ENCODE data around the gene PTCSC3. TPM values are rescaled to one million over a fixed set of nuclear protein-coding genes. Genes with fewer than 3 reads are reported as not detected.
"Not testable (repeated sequence)": the region's sequence is repeated elsewhere in the genome, so short reads cannot be mapped to it uniquely, and the experiment has no call there.

The PTCSC3 gene
- total and polyA plus RNA-seq, 8 donors, result not detected

DNA sequence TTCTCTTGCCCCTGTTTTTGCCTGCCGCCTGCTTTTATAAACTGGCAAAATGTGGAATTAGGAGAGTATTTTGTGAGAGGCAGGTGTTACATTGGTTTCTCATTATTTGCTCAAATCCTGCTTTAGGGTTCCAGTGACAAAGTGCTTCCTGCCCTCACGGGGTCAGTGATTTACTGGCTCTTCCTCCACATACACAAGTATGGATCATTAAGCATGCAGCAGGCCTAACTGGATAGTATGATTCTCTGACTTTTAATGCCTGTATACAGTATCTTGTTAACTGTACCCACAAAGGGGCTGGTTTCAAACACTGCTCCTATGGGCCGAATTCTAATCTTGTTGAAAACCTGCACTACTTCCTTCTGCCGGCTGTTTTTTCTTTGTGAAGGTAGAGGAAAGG, 63.2 kb downstream of the PTCSC3 start:
- TF ChIP-seq CTCF (IDR thresholded peaks at IDR 0.05), result no peak
- Histone ChIP-seq H3K9me3 (no peaks in the 10 kb centered on the region), H3K27me3 (no peaks in the 10 kb centered on the region), H3K4me3 (no peak overlapping the region), H3K27ac (no peak overlapping the region), H3K36me3 (no peaks in the 10 kb centered on the region), H3K4me1 (no peaks in the 10 kb centered on the region)
- 43 to 58% methylated on average over 4 of the region's 4 CpGs for WGBS, 2 donors
- DNase-seq, result no peak
- FAIRE-seq, result no peak
- intact Hi-C loops (cut with DNase I), result no loop called here
- ATAC-seq, result no peak

DNA sequence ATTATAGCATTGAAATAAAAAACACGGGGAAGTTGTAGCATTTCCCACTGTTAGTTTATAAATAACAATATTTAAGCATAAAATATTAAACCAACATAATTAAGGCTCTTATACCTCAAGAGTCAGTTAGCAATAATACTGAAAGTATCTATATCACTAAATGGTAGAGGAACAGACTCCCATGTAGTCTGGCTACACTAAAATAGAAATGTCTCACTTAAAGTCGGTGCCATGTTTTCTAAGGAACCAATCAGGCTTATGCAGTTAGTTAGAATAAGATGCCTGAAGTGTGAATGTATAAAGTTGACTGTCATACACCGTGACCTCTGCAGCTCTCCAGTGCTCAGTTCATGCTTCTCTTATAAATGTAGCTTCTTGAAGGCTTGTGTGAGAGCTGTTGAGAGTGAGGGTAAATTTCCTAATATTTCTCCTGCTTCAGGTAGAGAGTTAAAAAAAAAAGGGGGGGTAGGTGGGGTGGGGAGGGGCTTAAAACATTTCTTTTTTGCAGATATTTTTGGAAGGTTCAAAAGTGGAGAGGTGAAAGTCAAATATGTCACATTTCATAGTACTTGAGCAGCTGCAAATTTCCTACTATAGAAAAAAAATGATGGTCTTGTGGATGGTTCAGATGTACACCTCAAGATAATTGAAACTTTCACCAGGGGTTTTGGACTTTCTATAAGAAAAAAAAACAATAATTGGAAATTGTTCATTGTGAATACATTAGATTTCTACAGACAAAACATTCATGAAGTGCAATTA, 64.5 kb downstream of the PTCSC3 start:
- no peaks in the 10 kb centered on the region for H3K4me1 ChIP-seq
- H3K36me3 ChIP-seq, result no peaks in the 10 kb centered on the region
- ATAC-seq (no peak), FAIRE-seq (no peak), DNase-seq (no peak)
- H3K27ac ChIP-seq, result no peak overlapping the region
- intact Hi-C loops (cut with DNase I), result no loop called here
- TF ChIP-seq CTCF (IDR thresholded peaks at IDR 0.05), result no peak
- no peaks in the 10 kb centered on the region for H3K9me3 ChIP-seq
- H3K27me3 ChIP-seq, result no peaks in the 10 kb centered on the region
- H3K4me3 ChIP-seq, result no peak overlapping the region
- WGBS, 2 donors, result 64 to 75% methylated on average over 3 of the region's 3 CpGs

DNA sequence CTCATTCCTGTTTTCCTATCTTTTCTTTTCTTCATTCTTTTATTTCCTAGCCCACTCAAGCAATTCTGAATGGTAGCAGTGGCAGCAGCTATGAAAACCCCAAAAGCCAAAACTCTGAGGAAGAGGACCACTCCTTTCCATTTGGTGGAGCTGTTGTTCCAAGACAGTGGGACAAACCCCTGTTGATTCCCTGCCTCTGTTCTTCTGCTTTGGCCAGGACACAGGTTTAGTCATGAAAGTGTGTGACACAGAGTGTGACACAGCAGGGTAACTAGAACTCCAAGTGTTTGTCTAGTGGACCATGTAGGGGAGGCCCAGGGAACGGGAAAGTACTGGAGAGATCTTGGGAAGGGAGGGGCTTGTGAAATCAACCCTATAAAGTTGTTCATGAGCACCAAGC, 71.1 kb downstream of the PTCSC3 start:
- DNase-seq, result no peak
- no peaks in the 10 kb centered on the region for H3K36me3 ChIP-seq
- WGBS, 2 donors, result 4 to 14% methylated on average over 1 of the region's 1 CpG
- no peak overlapping the region for H3K27ac ChIP-seq
- no peak overlapping the region for H3K4me3 ChIP-seq
- no peak for TF ChIP-seq CTCF (IDR thresholded peaks at IDR 0.05)
- no peaks in the 10 kb centered on the region for H3K4me1 ChIP-seq
- ATAC-seq, result no peak
- no peak for FAIRE-seq
- intact Hi-C loops (cut with DNase I), result no loop called here
- no peaks in the 10 kb centered on the region for H3K27me3 ChIP-seq
- no peaks in the 10 kb centered on the region for H3K9me3 ChIP-seq

- H3K27me3 ChIP-seq, FAIRE-seq: not testable (repeated sequence)
- WGBS, 2 donors, result 61 to 62% methylated on average over 7 of the region's 7 CpGs
Measured at GRCh38 chr14:36104258-36104657, 72.3 kb downstream of the PTCSC3 start.

GRCh38 chr14:36099619-36100018, 76.9 kb downstream of the PTCSC3 start:
- TF ChIP-seq CTCF (IDR thresholded peaks at IDR 0.05), result no peak
- H3K27me3 ChIP-seq, result no peaks in the 10 kb centered on the region
- whole genome bisulfite sequencing, 2 donors, result 86 to 89% methylated on average over 4 of the region's 4 CpGs
- H3K4me3 ChIP-seq, result no peak overlapping the region
- intact Hi-C loops (cut with DNase I), result no loop called here
- no peak for ATAC-seq
- no peak for FAIRE-seq
- H3K27ac ChIP-seq, result no peak overlapping the region
- H3K9me3 ChIP-seq, result no peaks in the 10 kb centered on the region
- H3K4me1 ChIP-seq, result no peaks in the 10 kb centered on the region
- no peaks in the 10 kb centered on the region for H3K36me3 ChIP-seq
- no peak for DNase-seq

More at GRCh38 chr14:36104258-36104657, 72.3 kb downstream of the PTCSC3 start:
- H3K36me3 ChIP-seq; H3K27ac ChIP-seq; DNase-seq; H3K4me3 ChIP-seq; H3K4me1 ChIP-seq; ATAC-seq; intact Hi-C loops (cut with DNase I); H3K9me3 ChIP-seq: not testable (repeated sequence)

All from pancreas (tissue), 10 donors.